Uterus (tissue), 4 donors: ENCODE measurements around the gene TSPAN11. TPM values are rescaled to one million over a fixed set of nuclear protein-coding genes. Genes with fewer than 3 reads are reported as not detected.

ENCODE experiments used
- DNase-seq, 2 donors: peaks; one replicate each; pipeline ENCODE4 v3.0.0-alpha.2; 2019 to 2020
- H3K27ac ChIP-seq, 2 donors: fragments of 200-600 bp; sonication (generic); 1 replicate in 1 of 2; 2 replicates in 1 of 2; pipeline ENCODE4 v1.5.1; 2016 to 2018
- H3K27me3 ChIP-seq, 2 donors: fragments of 200-600 bp; sonication (generic); one replicate each; pipeline ENCODE4 v1.5.1; 2018 to 2019; ENCODE audit warnings: control low read depth in 1 of 2
- H3K36me3 ChIP-seq, 2 donors: fragments of 200-600 bp; sonication (generic); one replicate each; pipeline ENCODE4 v1.5.1; 2019; ENCODE audit warnings: control low read depth in 1 of 2
- H3K4me1 ChIP-seq, 2 donors: fragments of 200-600 bp; sonication (generic); one replicate each; pipeline ENCODE4 v1.5.1; 2018 to 2019; ENCODE audit warnings: control low read depth in 1 of 2
- H3K4me3 ChIP-seq, 2 donors: fragments of 200-600 bp; sonication (generic); 1 replicate in 1 of 2; 2 replicates in 1 of 2; pipeline ENCODE4 v1.5.1; 2018 to 2019; ENCODE audit warnings: mild to moderate bottlenecking in 1 of 2
- H3K9me3 ChIP-seq, 2 donors: fragments of 200-600 bp; sonication (generic); one replicate each; pipeline ENCODE4 v1.5.1; 2019; ENCODE audit warnings: control low read depth in 1 of 2
- POLR2A ChIP-seq, 2 donors: fragments of 450-650 bp; IDR thresholded peaks; one replicate each; pipeline ENCODE4 v1.6.1; 2016; ENCODE audit warnings: antibody characterized with exemption in 2 of 2, mild to moderate bottlenecking in 1 of 2, moderate library complexity in 1 of 2
- intact Hi-C: fragments of 100-400 bp; cut with DNase I; formaldehyde crosslinking; loops from one replicate; pipeline ENCODE4 v1.15.1; 2023; ENCODE audit warnings: low total_unique reads
- total RNA-seq, 4 donors: library from RNA; depleted of rRNA in 3 of 4; stranded (reverse); fragments of >200 nt in 3 of 4; gene quantifications; one replicate each; pipeline versions ENCODE4 v1.1.0 to v1.2.4, GENCODE V29; 2014 to 2023
- TF ChIP-seq, protein P1 (sequence below), 4 experiments: fragments of 200-600 bp in 2 of 4; fragments of 450-650 bp in 2 of 4; sonication (generic) in 2 of 4; IDR thresholded peaks; one replicate each; pipeline ENCODE4 v1.5.1; 2016 to 2019; ENCODE audit warnings: antibody characterized with exemption in 4 of 4, mild to moderate bottlenecking in 2 of 4, moderate library complexity in 1 of 4
- donor health status: DM: yes; HTN: yes; CAD: no.

Gene TSPAN11
- total RNA-seq, 4 donors from 2014 or later = 0.51 to 9.4 (median 0.88) TPM

DNA sequence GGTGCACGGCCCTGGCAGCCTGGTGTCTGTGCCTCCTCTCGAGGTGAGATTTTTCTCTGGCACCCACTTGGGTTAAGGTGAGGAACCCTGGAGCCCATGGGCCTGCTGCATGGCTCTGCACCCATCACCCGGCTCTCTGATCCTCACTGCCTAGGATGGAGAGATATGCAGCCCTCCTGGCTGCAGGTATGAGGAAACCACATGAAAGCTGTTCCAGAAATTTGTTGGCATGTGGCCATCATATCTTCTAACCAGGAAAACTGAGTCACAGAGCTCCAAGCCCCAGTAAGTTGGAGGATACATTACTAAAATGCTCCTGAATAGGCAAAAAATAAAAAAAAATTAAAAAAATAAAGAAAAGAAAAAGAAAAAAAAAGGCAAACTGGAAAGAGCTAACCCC lies 107.8 kb downstream of the TSPAN11 start:
- TF ChIP-seq POLR2A (IDR thresholded peaks at IDR 0.05) = no peak
- TF ChIP-seq, protein P1, sequence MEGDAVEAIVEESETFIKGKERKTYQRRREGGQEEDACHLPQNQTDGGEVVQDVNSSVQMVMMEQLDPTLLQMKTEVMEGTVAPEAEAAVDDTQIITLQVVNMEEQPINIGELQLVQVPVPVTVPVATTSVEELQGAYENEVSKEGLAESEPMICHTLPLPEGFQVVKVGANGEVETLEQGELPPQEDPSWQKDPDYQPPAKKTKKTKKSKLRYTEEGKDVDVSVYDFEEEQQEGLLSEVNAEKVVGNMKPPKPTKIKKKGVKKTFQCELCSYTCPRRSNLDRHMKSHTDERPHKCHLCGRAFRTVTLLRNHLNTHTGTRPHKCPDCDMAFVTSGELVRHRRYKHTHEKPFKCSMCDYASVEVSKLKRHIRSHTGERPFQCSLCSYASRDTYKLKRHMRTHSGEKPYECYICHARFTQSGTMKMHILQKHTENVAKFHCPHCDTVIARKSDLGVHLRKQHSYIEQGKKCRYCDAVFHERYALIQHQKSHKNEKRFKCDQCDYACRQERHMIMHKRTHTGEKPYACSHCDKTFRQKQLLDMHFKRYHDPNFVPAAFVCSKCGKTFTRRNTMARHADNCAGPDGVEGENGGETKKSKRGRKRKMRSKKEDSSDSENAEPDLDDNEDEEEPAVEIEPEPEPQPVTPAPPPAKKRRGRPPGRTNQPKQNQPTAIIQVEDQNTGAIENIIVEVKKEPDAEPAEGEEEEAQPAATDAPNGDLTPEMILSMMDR (IDR thresholded peaks at IDR 0.05) = no peak
- no peaks in the 10 kb centered on the region for H3K4me1 ChIP-seq
- H3K27ac ChIP-seq = no peak overlapping the region
- intact Hi-C loops = no loop called here
- no peaks in the 10 kb centered on the region for H3K9me3 ChIP-seq
- no peaks in the 10 kb centered on the region for H3K36me3 ChIP-seq
- no peak overlapping the region for H3K4me3 ChIP-seq
- no peaks in the 10 kb centered on the region for H3K27me3 ChIP-seq
- DNase-seq = no peak

- Histone ChIP-seq H3K4me3 (no peak overlapping the region), H3K4me1 (no peaks in the 10 kb centered on the region), H3K27me3 (no peaks in the 10 kb centered on the region), H3K9me3 (no peaks in the 10 kb centered on the region), H3K27ac (no peak overlapping the region), H3K36me3 (no peaks in the 10 kb centered on the region)
- no peak for DNase-seq
- TF ChIP-seq POLR2A (IDR thresholded peaks at IDR 0.05) = no peak
- TF ChIP-seq, protein P1 (IDR thresholded peaks at IDR 0.05) = no peak
- intact Hi-C loops = no loop called here
Measured at GRCh38 chr12:31035226-31035625, 108.7 kb downstream of the TSPAN11 start.

DNA sequence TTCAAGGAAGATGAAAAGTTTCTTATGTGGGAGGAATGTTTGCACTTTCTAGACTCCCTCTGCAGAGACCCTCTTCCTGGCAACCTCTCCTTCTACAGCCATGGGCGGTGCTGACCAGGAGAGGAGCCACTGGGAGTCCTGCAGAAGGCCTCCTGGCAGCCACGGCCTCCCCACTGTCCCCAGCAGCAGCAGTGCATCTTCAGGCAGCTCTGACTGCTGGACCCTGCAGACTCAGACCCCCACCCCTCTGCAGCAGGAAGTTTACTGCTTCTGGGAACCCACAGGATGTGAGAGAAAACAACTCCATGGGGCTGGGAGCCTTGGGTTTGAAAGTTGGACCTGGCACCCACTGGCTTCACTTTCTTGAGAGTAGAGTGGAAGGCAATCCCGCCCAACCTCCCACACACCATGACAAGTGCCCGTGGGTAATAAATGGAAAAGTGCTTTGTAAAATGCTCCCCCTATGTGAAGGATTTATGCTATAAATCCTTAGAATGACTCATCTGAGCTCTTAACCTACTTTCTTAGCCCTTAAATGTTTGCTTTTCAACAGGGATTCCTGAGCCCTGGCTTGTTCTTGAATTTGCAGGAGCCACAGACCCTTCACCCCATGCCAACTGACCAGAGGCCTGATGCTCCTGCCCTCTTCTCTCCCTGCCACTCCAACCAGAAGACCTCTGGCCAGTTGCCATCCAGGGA lies 109.6 kb downstream of the TSPAN11 start:
- H3K4me3 ChIP-seq = no peak overlapping the region
- TF ChIP-seq POLR2A (IDR thresholded peaks at IDR 0.05) = no peak
- TF ChIP-seq, protein P1 (IDR thresholded peaks at IDR 0.05) = no peak
- H3K9me3 ChIP-seq = no peaks in the 10 kb centered on the region
- DNase-seq = no peak
- no peaks in the 10 kb centered on the region for H3K27me3 ChIP-seq
- no peak overlapping the region for H3K27ac ChIP-seq
- intact Hi-C loops = no loop called here
- H3K4me1 ChIP-seq = no peaks in the 10 kb centered on the region
- H3K36me3 ChIP-seq = no peaks in the 10 kb centered on the region

DNA sequence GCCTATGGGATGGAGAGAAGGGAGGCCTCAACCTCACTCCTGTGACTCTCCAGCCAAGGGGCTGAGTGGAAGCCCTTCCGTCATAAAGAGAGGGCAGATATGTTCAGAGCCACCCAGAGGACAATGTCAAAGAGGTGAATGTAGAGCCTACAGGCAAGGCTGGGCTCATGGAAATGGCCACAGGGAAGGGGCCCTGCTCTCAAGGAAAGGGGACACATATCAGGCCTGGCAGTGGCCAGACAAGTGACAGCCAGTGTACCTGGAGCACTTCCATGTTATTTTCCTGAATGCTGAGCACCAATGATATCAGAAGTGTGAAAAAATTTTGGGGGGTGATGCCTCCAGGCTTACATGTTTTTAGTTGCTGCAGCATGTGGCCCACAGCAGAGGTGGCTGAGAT lies 110.5 kb downstream of the TSPAN11 start:
- Histone ChIP-seq H3K9me3 (no peaks in the 10 kb centered on the region), H3K27me3 (no peaks in the 10 kb centered on the region), H3K27ac (no peak overlapping the region), H3K4me3 (no peak overlapping the region), H3K36me3 (no peaks in the 10 kb centered on the region), H3K4me1 (no peaks in the 10 kb centered on the region)
- DNase-seq = no peak
- intact Hi-C loops = no loop called here
- TF ChIP-seq POLR2A (IDR thresholded peaks at IDR 0.05) = no peak
- TF ChIP-seq, protein P1 (IDR thresholded peaks at IDR 0.05) = no peak

DNA sequence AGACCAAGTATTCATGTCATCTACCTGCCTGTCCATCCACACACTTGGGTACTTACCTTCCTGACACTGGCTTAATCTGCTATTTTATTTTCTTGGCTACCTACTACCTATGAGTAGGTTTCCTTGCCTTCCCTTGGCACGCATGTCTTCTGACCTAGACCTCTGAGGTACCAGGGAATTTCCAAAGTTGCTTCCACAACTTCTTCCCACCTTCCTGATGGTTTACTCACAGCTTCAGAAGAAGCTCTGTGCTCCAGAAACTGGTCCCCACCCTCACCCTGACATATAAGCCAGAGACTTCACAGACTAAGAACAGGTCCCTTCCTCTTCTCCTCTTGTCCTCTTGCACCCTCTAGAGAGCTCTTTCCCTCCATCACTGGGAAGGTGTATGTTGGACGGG lies 111.4 kb downstream of the TSPAN11 start:
- no peak for DNase-seq
- Histone ChIP-seq H3K4me3 (no peak overlapping the region), H3K9me3 (no peaks in the 10 kb centered on the region), H3K27me3 (no peaks in the 10 kb centered on the region), H3K27ac (no peak overlapping the region), H3K36me3 (no peaks in the 10 kb centered on the region), H3K4me1 (no peaks in the 10 kb centered on the region)
- TF ChIP-seq, protein P1 (IDR thresholded peaks at IDR 0.05) = no peak
- TF ChIP-seq POLR2A (IDR thresholded peaks at IDR 0.05) = no peak
- intact Hi-C loops = no loop called here
